ENCODE results near the gene ASMT. TPM values are rescaled to one million over a fixed set of nuclear protein-coding genes. Genes with fewer than 3 reads are reported as not detected.
"Not testable (repeated sequence)": the region's sequence is repeated elsewhere in the genome, so short reads cannot be mapped to it uniquely, and the experiment has no call there.

ASMT gene
- total RNA-seq = under 1 TPM in 1 of 3 donors, not detected in 2; 0.48 TPM

- no peaks in the 10 kb centered on the region for H3K27me3 Mint-ChIP-seq (ENCODE audit: low read depth)
- H3K4me1 Mint-ChIP-seq (ENCODE audit: low read depth) = no peaks in the 10 kb centered on the region
- no peaks in the 10 kb centered on the region for H3K9me3 Mint-ChIP-seq
- ATAC-seq (no peak), DNase-seq (no peak)
- no peaks in the 10 kb centered on the region for H3K36me3 Mint-ChIP-seq (ENCODE audit: insufficient read depth)
- H3K4me3 Mint-ChIP-seq = no peak within 1 kb of the TSS
These were observed at the start of gene ASMT for GRCh38 chrX:1614927-1615326. Gene ASMT, plus strand, starts transcription at chrX:1615059. Its CDS starts 141 bp downstream, at chrX:1615200.

- not testable (repeated sequence) for H3K36me3 Mint-ChIP-seq (ENCODE audit: insufficient read depth); H3K27me3 Mint-ChIP-seq (ENCODE audit: low read depth); H3K4me3 Mint-ChIP-seq; DNase-seq; ATAC-seq; H3K9me3 Mint-ChIP-seq
- peaks cover 21% of the 10 kb centered on the region for H3K4me1 Mint-ChIP-seq (ENCODE audit: low read depth)
These were observed 40.7 kb upstream of the ASMT start for GRCh38 chrX:1574181-1574580.

- ATAC-seq (peak; percentile 35 to 50), DNase-seq (no peak)
- no peaks in the 10 kb centered on the region for H3K36me3 Mint-ChIP-seq (ENCODE audit: insufficient read depth)
- H3K4me1 Mint-ChIP-seq (ENCODE audit: low read depth) = peaks cover 11% of the 10 kb centered on the region
- no peaks in the 10 kb centered on the region for H3K9me3 Mint-ChIP-seq
- no peaks in the 10 kb centered on the region for H3K27me3 Mint-ChIP-seq (ENCODE audit: low read depth)
- H3K4me3 Mint-ChIP-seq = no peak overlapping the region
These were observed 38.5 kb upstream of the ASMT start for GRCh38 chrX:1576201-1576992.

GRCh38 chrX:1577845-1578244, 37.0 kb upstream of the ASMT start:
- H3K9me3 Mint-ChIP-seq = no peaks in the 10 kb centered on the region
- no peak overlapping the region for H3K4me3 Mint-ChIP-seq
- H3K4me1 Mint-ChIP-seq (ENCODE audit: low read depth) = peaks cover 11% of the 10 kb centered on the region
- H3K27me3 Mint-ChIP-seq (ENCODE audit: low read depth) = no peaks in the 10 kb centered on the region
- no peaks in the 10 kb centered on the region for H3K36me3 Mint-ChIP-seq (ENCODE audit: insufficient read depth)
- ATAC-seq (no peak), DNase-seq (no peak)

GRCh38 chrX:1578511-1579173, 36.2 kb upstream of the ASMT start:
- ATAC-seq (no peak), DNase-seq (no peak)
- Mint-ChIP-seq H3K9me3 (no peaks in the 10 kb centered on the region), H3K27me3 (ENCODE audit: low read depth) (no peaks in the 10 kb centered on the region), H3K4me1 (ENCODE audit: low read depth) (peaks cover 18% of the 10 kb centered on the region), H3K36me3 (ENCODE audit: insufficient read depth) (no peaks in the 10 kb centered on the region), H3K4me3 (no peak overlapping the region)

- peak; percentile 62 for DNase-seq
- H3K27me3 Mint-ChIP-seq (ENCODE audit: low read depth) = no peaks in the 10 kb centered on the region
- H3K36me3 Mint-ChIP-seq (ENCODE audit: insufficient read depth) = no peaks in the 10 kb centered on the region
- H3K4me1 Mint-ChIP-seq (ENCODE audit: low read depth) = peaks cover 21% of the 10 kb centered on the region
- peak; percentile 53 to 66 for ATAC-seq
- no peaks in the 10 kb centered on the region for H3K9me3 Mint-ChIP-seq
- no peak overlapping the region for H3K4me3 Mint-ChIP-seq
These were observed 33.7 kb upstream of the ASMT start for GRCh38 chrX:1581132-1581531.

GRCh38 chrX:1582686-1583437, 32.0 kb upstream of the ASMT start:
- peak; percentile 45 for DNase-seq
- ATAC-seq = peak; percentile 81 to 89
- H3K4me1 Mint-ChIP-seq (ENCODE audit: low read depth) = peaks cover 26% of the 10 kb centered on the region
- H3K27me3 Mint-ChIP-seq (ENCODE audit: low read depth) = no peaks in the 10 kb centered on the region
- H3K4me3 Mint-ChIP-seq = peak overlapping the region; percentile 56
- H3K36me3 Mint-ChIP-seq (ENCODE audit: insufficient read depth) = no peaks in the 10 kb centered on the region
- H3K9me3 Mint-ChIP-seq = no peaks in the 10 kb centered on the region

- H3K36me3 Mint-ChIP-seq (ENCODE audit: insufficient read depth) = no peaks in the 10 kb centered on the region
These were observed 30.4 kb upstream of the ASMT start for GRCh38 chrX:1584237-1585011.

GRCh38 chrX:1587161-1587560, 27.7 kb upstream of the ASMT start:
- Mint-ChIP-seq H3K9me3 (no peaks in the 10 kb centered on the region), H3K36me3 (ENCODE audit: insufficient read depth) (no peaks in the 10 kb centered on the region), H3K4me1 (ENCODE audit: low read depth) (peaks cover 18% of the 10 kb centered on the region), H3K27me3 (ENCODE audit: low read depth) (no peaks in the 10 kb centered on the region), H3K4me3 (no peak overlapping the region)
- ATAC-seq (no peak), DNase-seq (no peak)

More at GRCh38 chrX:1584237-1585011, 30.4 kb upstream of the ASMT start:
- ATAC-seq (no peak), DNase-seq (no peak)
- Mint-ChIP-seq H3K9me3 (no peaks in the 10 kb centered on the region), H3K4me1 (ENCODE audit: low read depth) (peaks cover 26% of the 10 kb centered on the region), H3K4me3 (no peak overlapping the region), H3K27me3 (ENCODE audit: low read depth) (no peaks in the 10 kb centered on the region)

- H3K4me3 Mint-ChIP-seq = no peak overlapping the region
- peaks cover 9% of the 10 kb centered on the region for H3K36me3 Mint-ChIP-seq (ENCODE audit: insufficient read depth)
- peaks cover 22% of the 10 kb centered on the region for H3K4me1 Mint-ChIP-seq (ENCODE audit: low read depth)
- no peaks in the 10 kb centered on the region for H3K9me3 Mint-ChIP-seq
- no peak for DNase-seq
- ATAC-seq = no peak
- H3K27me3 Mint-ChIP-seq (ENCODE audit: low read depth) = no peaks in the 10 kb centered on the region
These were observed 25.3 kb upstream of the ASMT start for GRCh38 chrX:1589356-1590130.

- H3K9me3 Mint-ChIP-seq = no peaks in the 10 kb centered on the region
- peaks cover 23% of the 10 kb centered on the region for H3K36me3 Mint-ChIP-seq (ENCODE audit: insufficient read depth)
- peaks cover 31% of the 10 kb centered on the region for H3K4me1 Mint-ChIP-seq (ENCODE audit: low read depth)
- peak within 1 kb of the TSS; percentile 92 for H3K4me3 Mint-ChIP-seq
- peak; percentile 98 for DNase-seq
- peak; percentile 92 to 93 for ATAC-seq
- H3K27me3 Mint-ChIP-seq (ENCODE audit: low read depth) = no peaks in the 10 kb centered on the region
These were observed 23.6 kb upstream of the ASMT start, which contains the start of gene AKAP17A for GRCh38 chrX:1591102-1591862. Gene AKAP17A, plus strand, starts transcription at chrX:1591604. Its CDS starts 1,859 bp downstream, at chrX:1593463.

- peak; percentile 35 to 42 for ATAC-seq
These were observed 22.9 kb upstream of the ASMT start for GRCh38 chrX:1591863-1592469.

More at GRCh38 chrX:1591863-1592469, 22.9 kb upstream of the ASMT start:
- Mint-ChIP-seq H3K36me3 (ENCODE audit: insufficient read depth) (peaks cover 27% of the 10 kb centered on the region), H3K9me3 (no peaks in the 10 kb centered on the region), H3K27me3 (ENCODE audit: low read depth) (no peaks in the 10 kb centered on the region), H3K4me3 (peak overlapping the region; percentile 92), H3K4me1 (ENCODE audit: low read depth) (peaks cover 28% of the 10 kb centered on the region)
- no peak for DNase-seq

Measured in activated T-cell treated with anti-CD3 and anti-CD28 coated beads, Interleukin-2, amount 50 U/mL, for 4 hours (primary cell).